Calu3 (cell line): ENCODE measurements around the gene ATP1B3. TPM values are rescaled to one million over a fixed set of nuclear protein-coding genes. Genes with fewer than 3 reads are reported as not detected.

ENCODE experiments used
- BruUV-seq: library from RNA; stranded (reverse); fragments of 400-500 nt; replicated peaks from 2 replicates; lab custom pipeline; 2021; lab: Mats Ljungman, UMichigan
- CTCF ChIA-PET: fragments of 300-600 bp; sonication (Branson Sonifier 250); formaldehyde crosslinking; loops from one replicate; lab custom pipeline; 2022; ENCODE audit warnings: antibody characterized with exemption; lab: Charles Lee
- DNase-seq: peaks from one replicate; pipeline ENCODE4 v3.0.0; 2022
- H3K27ac Mint-ChIP-seq: one replicate; pipeline ENCODE4 v1.8.0; 2022; ENCODE audit warnings: mixed read lengths; ENCODE audit not compliant: unreplicated experiment
- H3K27me3 Mint-ChIP-seq: one replicate; pipeline ENCODE4 v1.8.0; 2022; ENCODE audit warnings: mixed read lengths; ENCODE audit not compliant: unreplicated experiment
- H3K36me3 Mint-ChIP-seq: one replicate; pipeline ENCODE4 v1.8.0; 2022; ENCODE audit warnings: mild to moderate bottlenecking, moderate library complexity, mixed read lengths; ENCODE audit not compliant: insufficient read depth, unreplicated experiment
- H3K4me1 Mint-ChIP-seq: one replicate; pipeline ENCODE4 v1.8.0; 2022; ENCODE audit warnings: mild to moderate bottlenecking, low read depth, mixed read lengths; ENCODE audit not compliant: unreplicated experiment
- H3K4me3 Mint-ChIP-seq: one replicate; pipeline ENCODE4 v1.8.0; 2022; ENCODE audit warnings: mild to moderate bottlenecking, low read depth, moderate library complexity, mixed read lengths; ENCODE audit not compliant: unreplicated experiment
- H3K9me3 Mint-ChIP-seq: one replicate; pipeline ENCODE4 v1.8.0; 2022; ENCODE audit warnings: low read depth, mixed read lengths; ENCODE audit not compliant: unreplicated experiment
- CTCF ChIP-seq: fragments of 200-600 bp; IDR thresholded peaks from one replicate; pipeline ENCODE4 v1.8.0; 2022; ENCODE audit warnings: antibody characterized with exemption; ENCODE audit not compliant: unreplicated experiment
- intact Hi-C: fragments of 100-400 bp; cut with micrococcal nuclease; formaldehyde crosslinking; loops from one replicate; pipeline ENCODE4 v1.10.0; 2022; ENCODE audit not compliant: unreplicated experiment
- total RNA-seq: library from RNA; stranded (reverse); gene quantifications from 2 replicates; pipeline ENCODE4 v1.2.3, GENCODE V29; 2022

Gene ATP1B3
- total RNA-seq, 1 experiment from 2014 or later, result 157 TPM

DNA sequence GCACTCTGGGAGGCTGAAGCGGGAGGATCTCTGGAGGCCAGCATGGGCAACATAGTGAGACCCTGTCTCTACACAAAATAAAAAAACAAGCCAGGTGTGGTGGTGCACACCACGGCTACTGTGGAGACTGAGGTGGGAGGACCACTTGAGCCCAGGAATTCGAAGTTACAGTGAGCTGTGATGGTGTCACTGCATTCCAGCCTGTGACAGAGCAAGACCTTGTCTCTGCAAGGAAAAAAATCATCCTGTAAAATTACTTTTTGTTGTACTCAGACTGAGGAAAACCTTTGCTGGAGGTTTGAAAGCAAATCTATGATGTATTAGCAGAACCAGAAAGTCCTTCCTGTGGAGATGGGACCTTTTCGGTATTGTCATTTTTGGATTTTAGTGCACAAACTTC lies 63.3 kb downstream of the ATP1B3 start:
- peaks cover 18% of the 10 kb centered on the region for H3K36me3 Mint-ChIP-seq
- H3K4me1 Mint-ChIP-seq, result peaks cover 25% of the 10 kb centered on the region
- H3K4me3 Mint-ChIP-seq, result peak overlapping the region; percentile 62
- TF ChIP-seq CTCF, result no peak
- CTCF ChIA-PET, result interaction anchor here (0.5 kb wide), 1 partner anchor 14 kb away, joined by 3 read pairs; no protein-coding TSS in a partner anchor
- no peaks in the 10 kb centered on the region for H3K9me3 Mint-ChIP-seq
- no peak for DNase-seq
- peak overlapping the region; percentile 66 for H3K27ac Mint-ChIP-seq
- intact Hi-C loops, result loop anchor here (1.0 kb wide), 1 partner anchor 59 kb away; no protein-coding TSS in a partner anchor
- no peaks in the 10 kb centered on the region for H3K27me3 Mint-ChIP-seq
- no TSS peak for BruUV-seq

DNA sequence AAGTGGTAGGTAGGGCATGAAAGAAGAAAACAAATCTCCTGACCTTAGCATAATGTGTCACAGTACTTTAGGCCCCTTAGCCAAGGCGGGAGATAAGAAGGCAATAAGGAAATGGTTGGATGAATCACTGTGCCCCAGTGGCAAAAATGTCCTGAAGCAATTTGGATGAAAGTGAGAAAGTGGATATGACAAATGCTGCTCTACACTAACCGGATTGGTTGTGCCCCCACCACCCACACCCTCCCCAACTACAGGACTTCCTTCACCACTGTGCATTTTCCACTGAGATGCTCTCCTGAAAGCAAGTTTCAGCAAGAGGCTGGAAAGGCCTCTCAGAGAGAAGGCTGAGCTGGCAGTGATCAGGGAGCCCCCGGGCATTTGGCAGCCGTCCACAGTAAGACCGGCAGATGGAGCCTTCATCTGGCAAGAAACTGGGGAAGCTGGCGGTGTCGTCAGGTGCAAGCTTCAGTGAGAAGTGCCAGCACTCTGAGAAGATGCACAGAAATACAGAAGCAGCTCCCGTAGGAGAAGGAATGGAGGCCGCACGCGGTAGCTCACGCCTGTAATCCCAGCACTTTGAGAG lies 63.8 kb downstream of the ATP1B3 start:
- peak overlapping the region; percentile 62 for H3K4me3 Mint-ChIP-seq
- CTCF ChIA-PET, result interaction anchor here (0.5 to 0.9 kb wide), 4 partner anchors 14 to 88 kb away, joined by 3 read pairs; no protein-coding TSS in a partner anchor
- BruUV-seq, result no TSS peak
- intact Hi-C loops, result loop anchor here (1.0 kb wide), 1 partner anchor 58 kb away; no protein-coding TSS in a partner anchor
- no peaks in the 10 kb centered on the region for H3K9me3 Mint-ChIP-seq
- DNase-seq, result peak; percentile 93
- H3K27ac Mint-ChIP-seq, result peak overlapping the region; percentile 66
- peak; percentile 19 for TF ChIP-seq CTCF
- H3K4me1 Mint-ChIP-seq, result peaks cover 25% of the 10 kb centered on the region
- no peaks in the 10 kb centered on the region for H3K27me3 Mint-ChIP-seq
- peaks cover 18% of the 10 kb centered on the region for H3K36me3 Mint-ChIP-seq

DNA sequence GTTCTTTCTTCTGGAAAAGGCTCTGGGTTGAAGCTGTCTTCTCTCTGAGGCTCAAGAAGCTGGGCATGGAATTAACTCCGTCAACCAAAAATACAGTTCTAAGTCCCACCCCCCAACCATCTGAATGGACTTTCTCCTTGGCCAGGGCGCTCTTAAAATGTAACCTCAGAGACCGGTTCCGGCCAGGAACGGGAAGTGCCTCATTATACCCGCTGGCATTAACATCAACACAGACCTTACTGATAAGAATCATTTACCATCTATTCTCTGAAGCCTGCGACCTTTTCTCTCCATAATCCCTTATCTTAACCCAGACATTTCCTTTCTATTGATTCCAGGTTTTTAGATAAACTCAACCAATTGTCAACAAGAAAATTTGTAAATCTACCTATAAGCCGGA lies 64.7 kb downstream of the ATP1B3 start:
- H3K27ac Mint-ChIP-seq, result peak overlapping the region; percentile 50
- intact Hi-C loops, result no loop called here
- H3K36me3 Mint-ChIP-seq, result peaks cover 18% of the 10 kb centered on the region
- TF ChIP-seq CTCF, result no peak
- peak overlapping the region; percentile 62 for H3K4me3 Mint-ChIP-seq
- no peaks in the 10 kb centered on the region for H3K27me3 Mint-ChIP-seq
- CTCF ChIA-PET, result interaction anchor here (0.9 kb wide), 1 partner anchor 87 kb away, joined by 3 read pairs; no protein-coding TSS in a partner anchor
- DNase-seq, result peak; percentile 38
- peaks cover 25% of the 10 kb centered on the region for H3K4me1 Mint-ChIP-seq
- BruUV-seq, result TSS peak; percentile 35
- no peaks in the 10 kb centered on the region for H3K9me3 Mint-ChIP-seq

DNA sequence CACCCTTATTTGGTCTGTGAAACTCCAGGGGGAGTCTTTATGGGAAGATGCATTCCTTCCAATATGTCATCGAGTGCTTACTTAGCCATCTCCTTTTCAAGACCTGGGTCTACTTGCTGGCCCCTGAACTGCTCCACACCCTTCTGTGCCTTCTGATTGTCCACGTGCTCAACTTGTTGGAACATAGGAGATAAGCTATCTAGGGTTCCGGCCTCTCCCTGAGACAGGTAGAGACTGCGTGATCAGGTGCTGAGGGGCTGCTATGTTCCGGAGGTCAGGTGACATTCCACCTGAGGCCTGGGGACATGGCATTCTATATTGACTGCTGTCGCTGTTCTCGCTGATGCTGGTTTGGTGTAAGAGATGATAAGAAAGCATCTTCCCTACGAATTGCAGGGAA lies 65.6 kb downstream of the ATP1B3 start:
- CTCF ChIA-PET, result interaction anchor here (0.5 kb wide), 1 partner anchor 49 kb away, joined by 3 read pairs; no protein-coding TSS in a partner anchor
- no TSS peak for BruUV-seq
- H3K9me3 Mint-ChIP-seq, result no peaks in the 10 kb centered on the region
- no peak for TF ChIP-seq CTCF
- H3K27me3 Mint-ChIP-seq, result no peaks in the 10 kb centered on the region
- peaks cover 18% of the 10 kb centered on the region for H3K36me3 Mint-ChIP-seq
- no peak overlapping the region for H3K4me3 Mint-ChIP-seq
- peak overlapping the region; percentile 50 for H3K27ac Mint-ChIP-seq
- no peak for DNase-seq
- peaks cover 25% of the 10 kb centered on the region for H3K4me1 Mint-ChIP-seq
- intact Hi-C loops, result no loop called here
